Memory B cell (primary cell): ENCODE data around the gene CEPT1.
"Not testable (repeated sequence)": the region's sequence is repeated elsewhere in the genome, so short reads cannot be mapped to it uniquely, and the experiment has no call there.

Source experiments
- ATAC-seq: fragments of 150-1000 bp; cut with Tn5 transposase; 2 replicates; pipeline ENCODE4 v1.10.0; 2021; ENCODE audit warnings: low read depth, mild to moderate bottlenecking, moderate library complexity
- DNase-seq, 2 donors: peaks; one replicate each; pipeline ENCODE4 v3.0.0; 2022; ENCODE audit warnings: low spot score in 2 of 2
- H3K27ac Mint-ChIP-seq: one replicate; pipeline ENCODE4 v1.8.0; 2022; ENCODE audit warnings: mild to moderate bottlenecking, moderate library complexity, mixed read lengths
- H3K27me3 Mint-ChIP-seq: one replicate; pipeline ENCODE4 v1.8.0; 2022; ENCODE audit warnings: mixed read lengths
- H3K36me3 Mint-ChIP-seq: one replicate; pipeline ENCODE4 v1.8.0; 2022; ENCODE audit warnings: mild to moderate bottlenecking, mixed read lengths
- H3K4me1 Mint-ChIP-seq: one replicate; pipeline ENCODE4 v1.8.0; 2022; ENCODE audit warnings: mixed read lengths
- H3K4me3 Mint-ChIP-seq: one replicate; pipeline ENCODE4 v1.8.0; 2022; ENCODE audit warnings: mild to moderate bottlenecking, moderate library complexity, mixed read lengths
- H3K9me3 Mint-ChIP-seq: one replicate; pipeline ENCODE4 v1.8.0; 2022; ENCODE audit warnings: mixed read lengths

The CEPT1 gene

DNA sequence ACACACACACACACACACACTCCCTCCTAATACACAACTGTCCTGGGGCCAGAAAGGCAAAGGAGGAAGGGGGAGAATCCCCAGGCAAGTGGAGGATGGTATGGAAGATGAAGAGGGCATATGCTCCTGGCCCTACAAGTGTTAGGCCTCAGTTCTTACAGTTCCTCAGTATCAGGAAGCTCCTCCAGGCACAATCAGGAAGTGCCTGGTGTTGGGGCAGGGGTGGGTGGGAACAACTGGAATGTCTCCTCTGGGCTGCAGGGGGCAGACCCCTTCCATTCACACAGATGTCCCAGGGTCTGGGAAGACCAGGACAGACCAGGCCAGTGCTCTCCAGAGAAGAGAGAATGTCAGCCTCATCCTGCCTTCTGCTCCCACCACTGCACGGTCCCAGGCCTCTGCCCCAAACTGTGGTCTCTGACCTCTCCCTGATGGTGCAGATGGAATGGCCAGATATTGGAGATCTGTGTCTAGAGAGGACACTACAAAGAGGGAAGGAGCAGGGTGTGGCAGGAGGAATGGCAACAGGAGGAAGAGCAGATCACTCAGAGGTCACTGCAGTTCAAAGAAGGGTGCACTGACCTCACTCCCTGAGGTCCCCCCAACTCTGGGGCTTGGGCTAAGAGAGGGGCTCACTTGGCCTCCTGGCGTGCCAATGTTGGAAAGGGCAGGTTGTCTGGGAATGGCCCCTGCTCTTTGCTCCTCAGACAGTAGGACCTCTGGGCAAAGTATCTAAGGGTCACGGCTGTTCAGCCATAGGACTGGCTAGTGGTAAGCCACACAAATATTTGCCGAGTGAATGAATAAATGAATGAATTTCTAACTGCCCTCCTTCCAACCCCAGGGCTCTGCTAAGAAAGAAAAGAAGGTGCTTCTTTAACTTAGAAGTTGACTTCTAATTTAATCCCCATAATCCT, 62.9 kb downstream of the CEPT1 start:
- H3K9me3 Mint-ChIP-seq = no peaks in the 10 kb centered on the region
- H3K36me3 Mint-ChIP-seq = peaks cover 6% of the 10 kb centered on the region
- DNase-seq (no peak), ATAC-seq (no peak)
- peak overlapping the region; percentile 86 for H3K27ac Mint-ChIP-seq
- peaks cover 51% of the 10 kb centered on the region for H3K4me1 Mint-ChIP-seq
- H3K27me3 Mint-ChIP-seq = no peaks in the 10 kb centered on the region
- peak overlapping the region; percentile 86 for H3K4me3 Mint-ChIP-seq

GRCh38 chr1:111203681-111204200, 63.7 kb downstream of the CEPT1 start:
- no peaks in the 10 kb centered on the region for H3K9me3 Mint-ChIP-seq
- peak overlapping the region; percentile 86 for H3K27ac Mint-ChIP-seq
- H3K4me1 Mint-ChIP-seq = peaks cover 51% of the 10 kb centered on the region
- DNase-seq (peak; percentile 56 to 65), ATAC-seq (peak; percentile 75)
- H3K36me3 Mint-ChIP-seq = peaks cover 6% of the 10 kb centered on the region
- H3K27me3 Mint-ChIP-seq = no peaks in the 10 kb centered on the region
- H3K4me3 Mint-ChIP-seq = peak overlapping the region; percentile 86

DNA sequence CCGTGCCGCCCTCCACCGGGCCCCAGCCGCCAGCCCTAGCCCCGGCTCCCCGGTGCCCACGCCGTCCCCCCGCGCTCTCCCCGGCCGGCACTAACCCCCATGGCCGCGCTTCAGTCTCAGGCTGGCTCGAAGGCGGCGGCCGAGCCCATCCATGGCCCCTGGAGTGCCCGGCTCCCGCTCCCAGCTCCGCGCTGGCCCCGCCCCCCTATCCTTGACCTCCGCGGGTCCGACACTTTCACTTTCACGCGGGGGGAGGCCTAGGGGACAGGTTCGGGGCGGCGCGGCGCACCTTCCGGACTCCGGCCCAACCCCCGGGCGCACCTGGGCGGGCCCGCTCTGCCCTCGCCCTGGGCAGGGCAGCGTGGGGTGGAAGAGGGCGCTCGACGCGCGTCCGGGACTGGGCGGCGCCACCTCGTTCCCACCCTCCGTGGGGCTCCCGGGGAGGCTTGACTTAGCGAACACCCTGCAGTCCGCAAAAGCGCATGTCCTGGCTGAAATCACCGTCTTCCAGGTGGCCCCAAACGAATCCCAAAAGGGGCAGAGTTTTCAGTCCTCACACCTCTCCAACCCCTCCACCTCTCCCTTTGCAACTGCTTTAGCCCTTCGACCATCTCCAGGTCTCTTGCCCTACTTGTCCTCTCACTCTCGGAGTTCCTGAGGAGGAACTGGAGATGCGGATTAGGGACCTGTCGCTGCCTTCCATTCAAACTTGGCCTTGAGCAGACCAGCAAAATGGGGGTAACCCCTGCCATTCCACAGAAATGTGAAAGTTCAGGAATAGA, 64.4 kb downstream of the CEPT1 start:
- no peaks in the 10 kb centered on the region for H3K27me3 Mint-ChIP-seq
- ATAC-seq = peak; percentile 66
- H3K36me3 Mint-ChIP-seq = peaks cover 6% of the 10 kb centered on the region
- H3K4me1 Mint-ChIP-seq = peaks cover 49% of the 10 kb centered on the region
- H3K9me3 Mint-ChIP-seq = no peaks in the 10 kb centered on the region
- DNase-seq = peak; percentile 43 to 64
- peak overlapping the region; percentile 86 for H3K27ac Mint-ChIP-seq
- peak overlapping the region; percentile 86 for H3K4me3 Mint-ChIP-seq

DNA sequence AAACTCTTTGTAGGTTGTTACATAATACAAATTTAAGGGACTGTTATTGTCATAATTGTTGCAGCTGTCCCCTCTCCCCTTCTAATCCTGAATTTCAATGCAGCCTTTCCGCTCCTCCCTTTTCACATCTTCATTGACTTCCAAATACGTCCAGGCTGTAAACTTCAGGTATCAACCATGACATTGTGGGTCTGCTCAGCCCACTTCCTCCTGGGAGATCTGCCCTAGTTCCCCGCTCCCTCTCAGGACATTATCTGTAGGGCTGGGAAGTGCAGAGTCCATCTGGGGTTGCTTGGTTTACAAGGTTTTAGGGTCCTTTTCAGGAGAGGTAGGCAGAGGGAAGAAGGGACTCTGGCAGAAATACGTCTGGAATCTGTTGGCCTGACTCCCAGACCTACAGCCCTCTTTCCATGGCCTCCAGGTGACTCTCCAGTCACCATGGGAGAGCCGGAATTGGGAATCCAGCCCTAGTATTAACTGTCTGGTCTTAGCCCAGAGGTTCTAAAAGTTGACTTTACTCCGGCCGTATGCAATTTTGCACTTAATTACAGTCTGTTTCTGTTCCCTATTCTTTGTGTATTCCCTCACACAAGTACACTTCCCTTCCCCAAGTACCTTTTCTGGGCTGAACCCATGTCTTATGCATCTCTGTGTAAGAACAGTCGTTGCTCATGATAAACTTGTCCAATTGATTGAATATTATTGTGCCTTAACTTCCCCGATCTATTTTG, 65.1 kb downstream of the CEPT1 start:
- ATAC-seq (peak; percentile 9), DNase-seq (no peak)

GRCh38 chr1:111205714-111206050, 65.7 kb downstream of the CEPT1 start:
- H3K27ac Mint-ChIP-seq = peak overlapping the region; percentile 86
- peaks cover 42% of the 10 kb centered on the region for H3K4me1 Mint-ChIP-seq
- no peaks in the 10 kb centered on the region for H3K36me3 Mint-ChIP-seq
- no peaks in the 10 kb centered on the region for H3K27me3 Mint-ChIP-seq
- peak overlapping the region; percentile 35 for H3K4me3 Mint-ChIP-seq
- ATAC-seq (no peak), DNase-seq (no peak)
- H3K9me3 Mint-ChIP-seq = no peaks in the 10 kb centered on the region

More for the DNA sequence above, 65.1 kb downstream of the CEPT1 start:
- peaks cover 45% of the 10 kb centered on the region for H3K4me1 Mint-ChIP-seq
- peaks cover 2% of the 10 kb centered on the region for H3K36me3 Mint-ChIP-seq
- peak overlapping the region; percentile 86 for H3K4me3 Mint-ChIP-seq
- H3K9me3 Mint-ChIP-seq = no peaks in the 10 kb centered on the region
- H3K27me3 Mint-ChIP-seq = no peaks in the 10 kb centered on the region
- H3K27ac Mint-ChIP-seq = peak overlapping the region; percentile 86

GRCh38 chr1:111208921-111209320, 68.9 kb downstream of the CEPT1 start:
- peaks cover 40% of the 10 kb centered on the region for H3K4me1 Mint-ChIP-seq
- H3K4me3 Mint-ChIP-seq = no peak overlapping the region
- ATAC-seq (no peak), DNase-seq (no peak)
- H3K36me3 Mint-ChIP-seq = peaks cover 3% of the 10 kb centered on the region
- H3K27ac Mint-ChIP-seq = no peak overlapping the region
- no peaks in the 10 kb centered on the region for H3K27me3 Mint-ChIP-seq
- peaks cover 2% of the 10 kb centered on the region for H3K9me3 Mint-ChIP-seq

DNA sequence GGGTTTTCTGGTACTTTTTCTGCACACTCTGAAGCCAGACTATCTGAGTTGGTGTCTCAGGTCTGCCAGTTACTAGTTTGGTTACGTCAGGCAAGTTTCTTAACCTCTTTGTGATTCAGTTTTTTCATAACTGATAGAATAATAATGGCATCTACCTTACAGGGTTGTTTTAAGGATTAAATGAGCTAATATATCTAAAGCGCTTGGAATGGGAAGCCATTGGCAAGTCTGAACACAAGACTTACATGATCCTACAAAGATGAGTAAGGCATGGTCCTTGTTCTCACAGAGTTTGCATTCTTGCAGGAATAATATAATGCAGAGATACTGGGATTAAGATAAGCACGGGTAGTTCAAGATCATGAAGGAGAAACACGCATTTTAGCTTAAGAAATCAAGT, 69.6 kb downstream of the CEPT1 start:
- Mint-ChIP-seq H3K27ac (no peak overlapping the region), H3K4me1 (peaks cover 46% of the 10 kb centered on the region), H3K27me3 (no peaks in the 10 kb centered on the region), H3K9me3 (peaks cover 2% of the 10 kb centered on the region), H3K4me3 (no peak overlapping the region), H3K36me3 (peaks cover 3% of the 10 kb centered on the region)
- ATAC-seq (no peak), DNase-seq (no peak)

DNA sequence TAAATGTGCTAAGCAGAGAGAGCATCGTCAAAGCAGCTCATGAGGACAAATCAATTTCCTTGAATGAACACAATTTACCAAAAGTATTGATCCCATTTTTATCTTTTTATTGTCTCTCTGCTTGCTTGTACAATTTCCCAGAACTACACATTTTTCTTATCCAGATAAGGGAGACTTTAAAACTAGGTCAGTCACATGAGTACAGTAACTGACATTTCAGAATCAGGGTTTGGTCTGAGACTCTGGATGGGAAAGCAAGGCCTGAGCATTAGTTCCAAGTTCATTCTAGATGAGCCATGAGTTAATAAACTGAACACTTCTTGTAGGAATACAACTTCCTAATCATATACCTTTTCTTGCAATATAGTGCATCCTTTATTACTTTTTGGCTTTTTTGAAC, 71.9 kb downstream of the CEPT1 start:
- Mint-ChIP-seq H3K27me3 (no peaks in the 10 kb centered on the region), H3K4me1 (peaks cover 53% of the 10 kb centered on the region), H3K36me3 (peaks cover 3% of the 10 kb centered on the region), H3K27ac (no peak overlapping the region), H3K9me3 (peaks cover 2% of the 10 kb centered on the region), H3K4me3 (no peak overlapping the region)
- no peak for ATAC-seq
- DNase-seq = no peak

DNA sequence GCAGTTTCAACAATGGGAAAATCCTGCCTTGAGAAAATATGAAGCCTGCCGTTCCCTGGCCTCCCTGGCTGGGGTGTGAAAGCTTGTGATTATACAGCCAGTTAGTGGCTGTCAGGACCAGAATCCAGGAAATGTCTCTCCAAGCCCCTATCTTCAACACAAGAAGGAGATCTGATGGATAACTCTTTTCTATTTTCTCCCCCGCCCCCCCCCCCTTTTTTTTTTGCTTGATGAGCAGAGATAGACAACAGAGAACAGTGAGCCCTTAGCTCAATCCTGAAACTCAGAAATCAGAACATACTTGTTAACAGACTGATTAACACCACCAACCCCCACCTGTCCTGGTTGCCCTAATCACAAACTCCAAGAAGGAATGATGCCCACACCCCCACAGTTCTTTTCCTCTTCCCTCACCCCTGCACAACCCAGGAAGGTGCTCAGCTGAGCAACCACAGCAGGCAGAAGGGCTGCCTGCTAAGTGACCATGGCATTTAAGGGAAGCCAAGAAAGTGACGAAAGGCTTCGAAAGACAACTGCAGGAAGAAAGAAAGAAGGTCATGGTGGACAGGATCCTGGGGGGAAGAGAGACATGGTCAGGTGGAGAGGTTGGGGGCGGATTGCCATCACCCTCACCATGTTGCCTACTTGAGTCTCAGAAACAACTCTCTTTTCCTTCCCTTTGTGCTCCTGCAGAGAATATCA, 72.8 kb downstream of the CEPT1 start:
- Mint-ChIP-seq H3K9me3 (peaks cover 2% of the 10 kb centered on the region), H3K27ac (peak overlapping the region; percentile 9), H3K27me3 (no peaks in the 10 kb centered on the region), H3K36me3 (peaks cover 3% of the 10 kb centered on the region), H3K4me1 (peaks cover 59% of the 10 kb centered on the region), H3K4me3 (no peak overlapping the region)
- no peak for ATAC-seq
- no peak for DNase-seq

DNA sequence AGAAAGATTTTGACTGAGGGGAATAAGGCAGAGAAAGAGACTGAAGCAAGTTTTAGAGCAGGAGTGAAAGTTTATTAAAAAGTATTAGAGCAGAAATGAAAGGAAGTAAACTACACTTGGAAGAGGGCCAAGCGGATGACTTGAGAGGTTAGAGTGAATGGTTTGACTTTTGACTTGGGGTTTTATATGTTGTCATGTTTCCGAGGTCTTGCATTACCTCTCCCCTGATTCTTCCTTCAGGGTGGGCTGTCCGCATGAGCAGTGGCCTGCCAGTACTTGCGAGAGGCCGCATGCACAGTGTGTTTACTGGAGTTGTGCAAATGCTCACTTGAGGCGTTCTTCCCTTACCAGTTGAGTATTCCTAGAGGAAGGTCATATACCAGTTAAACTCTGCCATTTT, 73.4 kb downstream of the CEPT1 start:
- H3K4me3 Mint-ChIP-seq = peak overlapping the region; percentile 22
- H3K27me3 Mint-ChIP-seq = no peaks in the 10 kb centered on the region
- DNase-seq (no peak), ATAC-seq (no peak)
- H3K4me1 Mint-ChIP-seq = peaks cover 62% of the 10 kb centered on the region
- H3K9me3 Mint-ChIP-seq = peaks cover 2% of the 10 kb centered on the region
- H3K27ac Mint-ChIP-seq = peak overlapping the region; percentile 9
- peaks cover 3% of the 10 kb centered on the region for H3K36me3 Mint-ChIP-seq

DNA sequence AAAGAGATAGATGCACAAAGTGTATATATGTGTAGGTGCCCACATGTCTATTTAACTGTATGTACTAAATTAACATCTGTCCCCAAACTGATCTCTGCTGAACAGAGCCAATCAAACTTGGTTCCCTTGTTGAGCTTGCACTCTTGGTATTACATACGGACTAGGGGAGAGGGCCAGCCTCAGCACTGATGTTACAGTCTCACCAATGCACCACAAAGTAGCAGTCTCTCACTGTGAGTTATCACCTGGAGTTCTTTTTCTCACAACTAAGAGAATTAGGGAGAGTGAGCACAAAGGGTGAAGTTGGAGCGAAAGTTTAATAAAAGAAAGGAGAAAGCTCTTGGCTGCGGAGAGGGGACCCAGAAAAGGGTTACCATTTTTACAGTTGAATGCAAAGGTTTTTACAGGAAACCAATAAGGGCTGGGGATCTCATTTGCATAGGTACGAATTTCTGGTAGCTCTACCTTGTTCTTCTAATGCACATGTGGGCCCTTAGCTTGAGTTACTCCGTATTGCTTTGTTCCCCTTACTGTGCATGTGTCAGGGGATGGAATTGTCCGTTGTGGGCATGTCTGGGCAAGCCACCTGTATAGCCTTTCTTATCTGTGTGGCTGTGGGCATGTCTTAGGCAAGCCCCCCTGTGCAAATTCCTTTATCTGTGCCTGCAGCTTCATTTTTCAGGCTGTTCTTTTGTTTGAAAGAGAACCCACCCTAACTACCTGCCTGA, 74.2 kb downstream of the CEPT1 start:
- DNase-seq (no peak), ATAC-seq (peak; percentile 33)
- peak overlapping the region; percentile 22 for H3K4me3 Mint-ChIP-seq
- H3K36me3 Mint-ChIP-seq = peaks cover 3% of the 10 kb centered on the region
- H3K27me3 Mint-ChIP-seq = no peaks in the 10 kb centered on the region
- peaks cover 64% of the 10 kb centered on the region for H3K4me1 Mint-ChIP-seq
- H3K27ac Mint-ChIP-seq = peak overlapping the region; percentile 98
- peaks cover 2% of the 10 kb centered on the region for H3K9me3 Mint-ChIP-seq

DNA sequence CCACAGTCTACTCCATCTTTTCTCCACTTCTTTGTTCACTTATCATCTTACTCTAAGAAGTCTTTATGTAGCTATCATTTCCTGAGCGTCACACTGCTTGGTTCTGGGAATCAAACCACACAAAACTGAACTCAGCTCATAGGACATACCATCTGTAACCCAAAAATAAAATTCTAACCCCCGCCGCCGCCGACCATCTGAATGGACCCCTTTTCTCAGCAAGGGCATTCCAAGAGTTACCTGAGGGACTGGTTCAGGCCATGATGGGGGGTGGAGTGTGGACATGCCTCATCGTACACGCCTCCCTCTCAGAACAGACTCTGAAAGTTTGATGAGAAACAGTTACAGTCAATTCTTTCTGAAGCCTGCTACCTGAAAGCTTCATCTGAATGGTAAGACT, 74.9 kb downstream of the CEPT1 start:
- peaks cover 2% of the 10 kb centered on the region for H3K9me3 Mint-ChIP-seq
- no peaks in the 10 kb centered on the region for H3K27me3 Mint-ChIP-seq
- peak overlapping the region; percentile 22 for H3K4me3 Mint-ChIP-seq
- H3K4me1 Mint-ChIP-seq = peaks cover 71% of the 10 kb centered on the region
- ATAC-seq (no peak), DNase-seq (no peak)
- peak overlapping the region; percentile 98 for H3K27ac Mint-ChIP-seq
- peaks cover 3% of the 10 kb centered on the region for H3K36me3 Mint-ChIP-seq

- Mint-ChIP-seq H3K4me1 (peaks cover 72% of the 10 kb centered on the region), H3K27ac (peak overlapping the region; percentile 98), H3K4me3 (peak overlapping the region; percentile 12)
- not testable (repeated sequence) for H3K9me3 Mint-ChIP-seq, ATAC-seq, H3K27me3 Mint-ChIP-seq, H3K36me3 Mint-ChIP-seq, DNase-seq
These were observed 75.3 kb downstream of the CEPT1 start for GRCh38 chr1:111215285-111215684.
